HepG2 (cell line): ENCODE results near the gene PDZRN4. TPM values are rescaled to one million over a fixed set of nuclear protein-coding genes. Genes with fewer than 3 reads are reported as not detected.

Experiments used
- ATAC-seq: fragments of 200-7000 bp; cut with Tn5 transposase; 3 replicates; pipeline ENCODE4 v1.9.1; 2020; ENCODE audit warnings: mild to moderate bottlenecking, moderate library complexity
- BruUV-seq: library from RNA; stranded (reverse); fragments of 400-500 nt; replicated peaks from 2 replicates; lab custom pipeline; 2021; lab: Mats Ljungman, UMichigan
- CTCF ChIA-PET: fragments of 300-600 bp; formaldehyde crosslinking; extraction: SDS; loops from one replicate; lab custom pipeline; 2021; ENCODE audit warnings: low total read pairs, inconsistent platforms, low intra/inter-chr PET ratio; lab: Yijun Ruan, JAX
- POLR2A ChIA-PET: fragments of 350-600 bp; sonication (Branson Sonifier 250); formaldehyde crosslinking; loops from one replicate; lab custom pipeline; 2020; ENCODE audit warnings: antibody characterized with exemption, inconsistent platforms; lab: Yijun Ruan, JAX
- DNase-seq: peaks from one replicate; pipeline ENCODE4 v3.0.0-alpha.2; 2015; ENCODE audit warnings: low spot score
- FAIRE-seq: peaks from 3 replicates; lab custom pipeline; 2011; peaks lifted over from hg19 to GRCh38; lab: Jason Lieb, UNC
- H2AFZ ChIP-seq: one replicate; pipeline ENCODE4 v1.6.1; 2011; ENCODE audit warnings: low read length, inconsistent platforms
- H3K27ac ChIP-seq: fragments of 300-600 bp; 3 replicates; pipeline ENCODE4 v1.8.0; 2011; ENCODE audit warnings: mixed run types, mild to moderate bottlenecking, mixed read lengths, low read length, inconsistent platforms; ENCODE audit not compliant: insufficient read depth; ENCODE audit errors: extremely low read length
- H3K27me3 ChIP-seq, 2 experiments: fragments of 200-600 bp in 1 of 2; 2 replicates in 1 of 2; 3 replicates in 1 of 2; pipeline versions ENCODE4 v1.6.0 to v1.8.0; 2011; ENCODE audit warnings: low read length in 2 of 2, mild to moderate bottlenecking in 2 of 2, moderate library complexity in 2 of 2, inconsistent platforms in 1 of 2; ENCODE audit not compliant: insufficient read depth in 2 of 2, control insufficient read depth in 1 of 2
- H3K36me3 ChIP-seq, 2 experiments: fragments of 200-600 bp in 1 of 2; replicated peaks in 1 of 2; 2 replicates in 1 of 2; 3 replicates in 1 of 2; pipeline versions ENCODE4 v1.5.1 to v1.8.0; 2011; ENCODE audit warnings: low read length in 2 of 2, inconsistent platforms in 1 of 2; ENCODE audit not compliant: insufficient read depth in 2 of 2, control insufficient read depth in 1 of 2
- H3K4me1 ChIP-seq: 2 replicates; pipeline ENCODE4 v1.5.1; 2012; ENCODE audit warnings: low read length, inconsistent platforms; ENCODE audit not compliant: insufficient read depth
- H3K4me2 ChIP-seq: 2 replicates; pipeline ENCODE4 v1.6.0; 2011; ENCODE audit warnings: low read depth, low read length, inconsistent platforms
- H3K4me3 ChIP-seq, 3 experiments: fragments of 200-600 bp in 1 of 3; sonication (generic), shearing (Covaris generic) in 1 of 3; replicated peaks in 1 of 3; 2 replicates each; pipeline ENCODE4 v1.5.1; 2011 to 2016; ENCODE audit warnings: low read length in 3 of 3, inconsistent platforms in 2 of 3, low read depth in 2 of 3, mild to moderate bottlenecking in 2 of 3, control low read depth in 1 of 3, mixed read lengths in 1 of 3; ENCODE audit not compliant: insufficient read depth in 1 of 3
- H3K79me2 ChIP-seq: one replicate; pipeline ENCODE4 v1.6.1; 2011; ENCODE audit warnings: low read length, inconsistent platforms; ENCODE audit not compliant: insufficient read depth
- H3K9ac ChIP-seq: 2 replicates; pipeline ENCODE4 v1.6.0; 2011; ENCODE audit warnings: mild to moderate bottlenecking, low read depth, low read length, inconsistent platforms; ENCODE audit not compliant: insufficient read depth
- H3K9me3 ChIP-seq: 2 replicates; pipeline ENCODE4 v1.5.1; 2012; ENCODE audit warnings: mild to moderate bottlenecking, low read length
- H4K20me1 ChIP-seq: 2 replicates; pipeline ENCODE4 v1.6.0; 2011; ENCODE audit warnings: inconsistent platforms, mild to moderate bottlenecking, low read length, moderate library complexity; ENCODE audit not compliant: insufficient read depth
- HMG20A ChIP-seq: IDR thresholded peaks from 2 replicates; pipeline ENCODE4 v1.6.1; 2016; ENCODE audit warnings: borderline replicate concordance
- NFKB2 ChIP-seq: sonication (generic); formaldehyde crosslinking; IDR thresholded peaks from 2 replicates; pipeline ENCODE4 v1.4.0; 2020; ENCODE audit warnings: missing genetic modification reagents, borderline replicate concordance
- SAP130 ChIP-seq: IDR thresholded peaks from 2 replicates; pipeline ENCODE4 v1.6.1; 2016; ENCODE audit warnings: low read depth
- TEAD3 ChIP-seq: optimal IDR thresholded peaks from 2 replicates; pipeline ENCODE3; 2016; ENCODE audit warnings: borderline replicate concordance
- ZNF251 ChIP-seq: sonication (generic); formaldehyde crosslinking; IDR thresholded peaks from 2 replicates; pipeline ENCODE4 v1.9.0; 2021; ENCODE audit warnings: mild to moderate bottlenecking, missing genetic modification reagents
- ZNF562 ChIP-seq: sonication (generic); formaldehyde crosslinking; IDR thresholded peaks from 2 replicates; pipeline ENCODE4 v1.8.0; 2022; ENCODE audit warnings: missing genetic modification reagents, borderline replicate concordance
- in situ Hi-C: cut with HindIII; loops from 2 replicates; pipeline ENCODE4 v1.10.0; 2017; ENCODE audit warnings: low pct_unique_long_range_greater_than_20kb; ENCODE audit not compliant: extremely low pct_ligation_motif_present
- intact Hi-C: fragments of 100-400 bp; cut with micrococcal nuclease; formaldehyde crosslinking; loops from one replicate; pipeline ENCODE4 v1.10.0; 2022; ENCODE audit not compliant: unreplicated experiment
- polyA plus RNA-seq, 8 experiments: library from polyadenylated mRNA; depleted of rRNA in 3 of 8; stranded (reverse) in 7 of 8; unstranded in 1 of 8; fragments of >200 nt; fragmentation: Illumina TruSeq in 4 of 8; extraction: Trizol in 4 of 8; gene quantifications; 2 replicates each; pipeline versions ENCODE4 v1.2.1 to v1.2.3, GENCODE V29; 2011 to 2016; ENCODE audit warnings: low read depth in 4 of 8, missing spikeins in 1 of 8, mixed read lengths in 1 of 8; ENCODE audit not compliant: insufficient read depth in 1 of 8
- total RNA-seq, 5 experiments: library from RNA; depleted of rRNA; stranded (reverse); fragments of >200 nt; fragmentation: Illumina TruSeq; extraction: Trizol; gene quantifications; 2 replicates each; pipeline ENCODE4 v1.2.3, GENCODE V29; 2016; ENCODE audit warnings: low read depth in 1 of 5
- TF ChIP-seq, protein P1 (sequence below): IDR thresholded peaks from 2 replicates; pipeline ENCODE4 v1.6.1; 2016; ENCODE audit warnings: mild to moderate bottlenecking
- TF ChIP-seq, protein P2 (sequence below): sonication (generic); formaldehyde crosslinking; IDR thresholded peaks from 2 replicates; pipeline ENCODE4 v1.9.0; 2021; ENCODE audit warnings: missing genetic modification reagents, mild to moderate bottlenecking, borderline replicate concordance

Gene PDZRN4
- total and polyA plus RNA-seq, 2 of the 13 experiments (the other 11 are each of a cell fraction or from before 2014, with no cell fraction given): not detected

DNA sequence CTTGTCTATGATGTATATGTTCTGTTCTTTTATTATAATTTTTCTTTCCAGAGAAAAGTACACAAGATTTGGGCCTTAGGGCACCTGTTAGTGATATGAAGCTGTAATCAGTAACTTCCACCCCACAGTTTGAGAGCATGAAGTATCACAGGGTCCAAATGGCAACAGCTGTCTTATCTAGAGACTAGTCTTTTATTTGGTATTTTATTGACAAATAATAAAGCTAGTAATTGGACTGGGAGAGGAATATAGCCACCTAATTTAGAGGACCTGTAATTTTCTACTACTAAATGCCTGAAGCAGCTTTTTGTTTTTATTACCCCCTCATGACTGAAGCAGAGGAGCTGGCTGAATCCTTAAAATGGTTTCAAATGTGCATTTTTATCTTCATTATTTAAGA is 174.8 kb downstream of the PDZRN4 start:
- in situ Hi-C loops (no loop called here), intact Hi-C loops (no loop called here)
- no peaks in the 10 kb centered on the region for H3K4me1 ChIP-seq
- no peaks in the 10 kb centered on the region for H3K36me3 ChIP-seq
- H3K4me2 ChIP-seq: no peak overlapping the region
- no peaks in the 10 kb centered on the region for H3K79me2 ChIP-seq
- ChIA-PET CTCF (no interaction called here), POLR2A (no interaction called here)
- no peak overlapping the region for H3K9ac ChIP-seq
- ATAC-seq: no peak
- no TSS peak for BruUV-seq
- TF ChIP-seq ZNF251 (CRISPR knock-in tag): no peak
- TF ChIP-seq HMG20A (CRISPR knock-in tag): no peak
- no peak for TF ChIP-seq ZNF562 (CRISPR knock-in tag)
- no peak for TF ChIP-seq NFKB2
- TF ChIP-seq SAP130 (CRISPR knock-in tag): no peak
- TF ChIP-seq, protein P1, sequence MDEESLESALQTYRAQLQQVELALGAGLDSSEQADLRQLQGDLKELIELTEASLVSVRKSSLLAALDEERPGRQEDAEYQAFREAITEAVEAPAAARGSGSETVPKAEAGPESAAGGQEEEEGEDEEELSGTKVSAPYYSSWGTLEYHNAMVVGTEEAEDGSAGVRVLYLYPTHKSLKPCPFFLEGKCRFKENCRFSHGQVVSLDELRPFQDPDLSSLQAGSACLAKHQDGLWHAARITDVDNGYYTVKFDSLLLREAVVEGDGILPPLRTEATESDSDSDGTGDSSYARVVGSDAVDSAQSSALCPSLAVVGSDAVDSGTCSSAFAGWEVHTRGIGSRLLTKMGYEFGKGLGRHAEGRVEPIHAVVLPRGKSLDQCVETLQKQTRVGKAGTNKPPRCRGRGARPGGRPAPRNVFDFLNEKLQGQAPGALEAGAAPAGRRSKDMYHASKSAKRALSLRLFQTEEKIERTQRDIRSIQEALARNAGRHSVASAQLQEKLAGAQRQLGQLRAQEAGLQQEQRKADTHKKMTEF: no peak
- TF ChIP-seq TEAD3 (CRISPR knock-in tag): no peak
- TF ChIP-seq, protein P2, sequence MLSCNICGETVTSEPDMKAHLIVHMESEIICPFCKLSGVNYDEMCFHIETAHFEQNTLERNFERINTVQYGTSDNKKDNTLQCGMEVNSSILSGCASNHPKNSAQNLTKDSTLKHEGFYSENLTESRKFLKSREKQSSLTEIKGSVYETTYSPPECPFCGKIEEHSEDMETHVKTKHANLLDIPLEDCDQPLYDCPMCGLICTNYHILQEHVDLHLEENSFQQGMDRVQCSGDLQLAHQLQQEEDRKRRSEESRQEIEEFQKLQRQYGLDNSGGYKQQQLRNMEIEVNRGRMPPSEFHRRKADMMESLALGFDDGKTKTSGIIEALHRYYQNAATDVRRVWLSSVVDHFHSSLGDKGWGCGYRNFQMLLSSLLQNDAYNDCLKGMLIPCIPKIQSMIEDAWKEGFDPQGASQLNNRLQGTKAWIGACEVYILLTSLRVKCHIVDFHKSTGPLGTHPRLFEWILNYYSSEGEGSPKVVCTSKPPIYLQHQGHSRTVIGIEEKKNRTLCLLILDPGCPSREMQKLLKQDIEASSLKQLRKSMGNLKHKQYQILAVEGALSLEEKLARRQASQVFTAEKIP (CRISPR knock-in tag): no peak
- H2AFZ ChIP-seq: no peak overlapping the region
- H3K9me3 ChIP-seq: peaks cover 2% of the 10 kb centered on the region; the same call in 1 of the 2 replicates
- H3K4me3 ChIP-seq: no peak overlapping the region
- no peaks in the 10 kb centered on the region for H4K20me1 ChIP-seq
- DNase-seq: no peak
- no peak for FAIRE-seq
- H3K27me3 ChIP-seq: no peaks in the 10 kb centered on the region
- H3K27ac ChIP-seq: no peak overlapping the region
